Gastroesophageal sphincter (tissue), 3 donors: ENCODE results near the gene PGAP2.

Source experiments
- CTCF ChIP-seq, 4 experiments: fragments of 200-600 bp in 2 of 4; fragments of 450-650 bp in 2 of 4; sonication (generic) in 1 of 4; IDR thresholded peaks; one replicate each; pipeline ENCODE4 v1.5.1; 2017 to 2019; ENCODE audit warnings: antibody characterized with exemption in 4 of 4, mild to moderate bottlenecking in 2 of 4, moderate library complexity in 2 of 4
- POLR2AphosphoS5 ChIP-seq: sonication (generic); formaldehyde crosslinking; IDR thresholded peaks from one replicate; pipeline ENCODE4 v1.6.1; 2017; ENCODE audit warnings: antibody characterized with exemption

GRCh38 chr11:3803726-3804495 lies 4.4 kb upstream of the PGAP2 start:
- TF ChIP-seq POLR2AphosphoS5 (no peak), CTCF (IDR thresholded peaks at IDR 0.05) (no peak)
